ENCODE data around the gene GFPT1.

The GFPT1 gene

DNA sequence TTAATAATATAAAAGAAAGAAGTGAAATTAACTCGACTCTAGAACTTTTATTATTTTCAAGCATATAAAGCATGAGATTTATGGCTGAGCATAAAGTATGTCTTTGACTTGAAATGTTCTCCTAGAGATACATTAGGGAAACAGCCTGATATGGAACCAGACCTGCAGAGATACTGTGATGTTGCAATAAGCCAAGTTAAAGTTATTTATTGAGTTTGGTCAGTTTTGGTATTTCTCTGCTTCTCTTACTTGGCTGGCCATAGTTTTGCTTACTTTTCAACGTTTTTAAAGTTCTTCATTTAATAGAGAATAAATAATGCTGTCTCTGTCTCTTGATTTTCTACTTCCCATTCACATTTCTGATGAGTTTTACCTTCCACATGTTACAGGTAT, 76.0 kb downstream of the GFPT1 start:
- no peak for DNase-seq

DNA sequence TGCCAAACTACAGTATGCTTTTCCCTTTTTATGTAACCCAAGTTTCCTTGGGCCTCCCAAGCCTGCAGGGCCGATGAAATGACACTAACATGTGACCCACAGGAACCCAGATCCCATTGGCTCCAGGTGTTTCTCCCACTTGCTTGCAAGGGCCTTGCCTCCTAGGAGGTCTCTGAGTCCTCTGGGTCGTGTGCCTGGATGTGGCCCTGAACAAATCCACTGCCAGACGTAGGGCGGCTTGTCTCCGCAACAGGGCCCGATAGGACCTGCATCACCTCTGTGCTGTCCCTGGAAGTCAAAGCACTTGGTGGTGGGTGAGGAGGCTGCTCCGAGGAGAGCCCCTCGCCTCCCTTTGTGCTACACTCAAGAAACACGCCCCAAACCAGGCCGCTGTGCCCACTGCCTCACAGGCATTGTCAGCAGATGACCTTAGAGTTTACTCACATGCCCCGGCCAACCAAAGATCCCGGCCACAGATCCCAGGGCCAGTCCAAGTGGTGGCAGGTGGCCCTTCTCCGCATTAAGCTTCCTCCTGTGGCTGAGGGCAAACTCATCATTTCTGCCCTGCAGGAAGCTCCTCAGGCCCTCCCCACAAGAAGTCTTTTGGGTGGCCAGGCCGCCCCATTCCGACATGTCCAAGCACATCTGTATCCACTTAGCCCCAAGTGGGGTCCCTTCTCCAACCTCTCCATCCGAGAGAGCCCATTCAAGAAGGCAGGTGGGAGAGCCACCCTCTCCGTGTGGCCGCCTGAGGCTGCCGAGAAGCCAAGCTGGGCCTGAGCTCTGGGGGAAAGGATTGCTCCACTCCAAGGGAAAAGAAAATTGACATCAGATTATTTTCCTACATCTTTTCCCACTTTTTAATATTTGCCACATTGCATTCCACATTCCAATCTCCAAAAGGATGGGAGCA, 76.7 kb downstream of the GFPT1 start:
- DNase-seq = no peak

DNA sequence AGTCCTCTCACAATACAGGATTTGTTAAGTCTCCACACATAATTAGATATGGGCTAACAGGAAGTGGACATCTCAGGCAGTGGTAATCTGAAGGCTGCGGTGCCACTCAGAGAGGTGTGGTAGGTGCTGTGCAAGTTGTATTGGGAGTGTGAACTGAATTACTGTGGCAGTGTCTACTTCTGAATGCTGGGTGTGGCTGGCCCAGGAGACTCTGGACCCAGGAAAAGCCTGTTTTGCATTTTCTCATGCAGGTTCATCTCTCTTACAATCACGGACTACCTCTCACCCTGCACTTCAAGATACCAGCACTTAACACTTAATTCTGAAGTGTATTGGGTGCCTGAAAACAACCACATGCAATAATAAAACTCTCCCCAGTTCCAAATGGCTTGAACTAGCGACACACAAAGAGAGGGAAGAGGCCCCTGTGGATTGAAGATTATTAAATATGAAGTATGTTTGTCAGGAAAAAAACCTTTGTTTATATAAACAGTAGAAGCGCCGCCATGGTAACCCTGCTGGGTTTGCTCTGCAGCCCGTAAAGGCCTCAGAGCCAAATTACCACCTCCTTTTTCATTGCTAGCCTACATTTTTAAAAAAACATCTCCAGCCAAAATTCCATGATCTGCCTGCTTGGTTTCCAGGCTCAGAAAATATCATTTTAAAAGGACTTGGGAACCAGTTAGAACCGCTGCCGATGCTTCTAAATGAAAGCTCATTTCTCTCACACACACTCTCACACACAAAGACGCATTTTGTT, 77.5 kb downstream of the GFPT1 start:
- peak; percentile 86 for DNase-seq

DNA sequence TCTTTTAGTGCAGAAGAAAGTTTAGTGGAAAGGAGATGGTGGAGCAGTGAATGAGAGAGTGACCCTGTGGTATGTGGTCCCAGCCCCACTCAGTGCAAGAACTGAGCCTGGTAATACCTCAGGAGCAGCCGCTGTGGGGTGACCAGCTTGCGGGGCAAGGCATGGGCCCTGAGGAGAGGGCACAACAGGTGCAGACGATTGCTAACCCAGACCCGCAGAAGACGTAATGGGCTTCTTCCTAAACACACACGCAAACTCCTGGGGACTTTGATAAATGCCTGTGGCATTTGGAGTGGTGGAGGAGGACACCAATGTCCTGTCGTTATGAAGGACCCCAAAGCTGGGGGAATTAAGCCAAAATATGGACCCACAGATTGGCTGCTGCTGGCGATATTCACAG, 78.7 kb downstream of the GFPT1 start:
- DNase-seq = no peak

DNA sequence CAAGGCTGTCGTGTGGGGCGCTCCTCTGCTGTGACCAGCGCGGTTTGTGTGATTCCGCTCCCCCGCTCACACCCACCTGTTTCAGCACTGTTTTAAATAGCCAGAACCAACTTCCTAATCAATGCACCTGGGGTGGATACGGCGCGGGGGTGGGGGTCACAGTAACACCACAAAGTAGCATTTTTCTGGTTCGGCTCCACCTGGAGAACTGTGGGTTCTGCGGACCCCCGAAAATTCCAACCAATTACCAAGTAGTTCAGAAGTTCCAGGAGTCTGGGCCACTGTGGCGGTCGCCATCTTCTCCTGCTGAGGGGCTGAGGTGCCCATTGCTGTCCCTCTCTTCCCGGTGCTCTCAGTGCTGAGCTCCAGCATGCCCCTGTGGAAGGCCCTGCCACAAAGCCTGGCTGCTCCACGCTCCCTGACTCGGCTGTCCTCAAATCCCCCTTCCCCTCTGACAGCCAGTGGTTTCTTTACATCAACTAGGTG, 79.4 kb downstream of the GFPT1 start:
- no peak for DNase-seq

DNA sequence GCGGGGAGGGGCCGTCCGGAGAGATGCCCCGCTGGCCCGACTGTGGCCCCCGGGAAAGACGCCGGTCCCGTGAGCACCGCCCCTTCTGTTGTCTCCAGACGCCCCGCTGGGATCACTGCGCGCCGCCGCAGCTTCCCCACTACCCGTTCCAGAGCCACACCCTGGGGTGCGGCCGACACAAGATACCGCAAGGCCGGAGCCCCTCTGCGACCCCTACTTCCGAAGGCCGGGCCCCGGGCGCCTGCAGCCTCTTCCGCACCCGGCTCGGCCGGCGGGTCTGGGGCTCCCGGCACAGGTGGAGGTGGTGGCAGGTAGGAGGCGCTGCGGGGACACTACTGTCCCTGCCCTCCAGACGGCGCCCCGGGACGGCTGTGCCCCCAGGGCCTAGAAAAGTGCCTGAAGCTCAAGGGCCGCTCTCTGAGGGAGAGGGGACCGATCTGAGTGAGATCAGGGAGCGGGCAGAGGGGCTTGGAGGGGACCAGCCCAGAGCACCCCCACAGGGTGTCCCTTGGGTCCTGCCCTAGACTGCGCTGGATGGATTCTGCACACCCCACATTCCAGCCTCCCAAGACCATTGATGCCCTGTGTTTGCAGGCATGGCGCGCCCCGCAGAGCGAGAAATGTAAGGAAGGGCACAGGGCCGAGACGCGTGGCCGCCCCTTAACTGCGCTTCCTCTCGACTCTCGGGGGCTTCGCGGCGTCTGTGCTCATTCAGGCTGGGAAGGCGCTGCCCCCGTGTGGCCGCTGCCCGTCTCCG, 80.0 kb downstream of the GFPT1 start:
- peak; percentile 95 for DNase-seq

DNA sequence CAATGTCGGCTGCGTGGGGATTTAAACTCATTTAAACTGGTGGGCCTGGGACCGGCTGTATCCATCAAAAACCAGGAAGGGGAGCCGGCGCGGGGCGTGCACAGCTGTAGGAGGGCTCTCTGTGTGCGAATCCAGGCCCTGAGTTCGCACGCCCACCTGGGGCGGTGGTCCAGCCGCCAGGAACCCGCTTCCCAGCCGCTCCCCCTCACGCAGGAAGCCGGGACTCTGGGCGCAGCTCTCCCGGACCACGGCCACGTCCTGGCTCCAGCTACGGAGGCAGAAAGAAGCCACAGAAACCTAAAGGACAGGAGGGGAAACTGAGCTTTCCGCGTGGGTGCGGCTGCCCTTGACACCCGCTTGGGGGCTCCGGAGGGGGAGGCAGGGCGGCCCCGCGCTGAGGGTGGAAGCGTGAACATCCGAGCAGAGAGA, 80.6 kb downstream of the GFPT1 start:
- DNase-seq = peak; percentile 60

DNA sequence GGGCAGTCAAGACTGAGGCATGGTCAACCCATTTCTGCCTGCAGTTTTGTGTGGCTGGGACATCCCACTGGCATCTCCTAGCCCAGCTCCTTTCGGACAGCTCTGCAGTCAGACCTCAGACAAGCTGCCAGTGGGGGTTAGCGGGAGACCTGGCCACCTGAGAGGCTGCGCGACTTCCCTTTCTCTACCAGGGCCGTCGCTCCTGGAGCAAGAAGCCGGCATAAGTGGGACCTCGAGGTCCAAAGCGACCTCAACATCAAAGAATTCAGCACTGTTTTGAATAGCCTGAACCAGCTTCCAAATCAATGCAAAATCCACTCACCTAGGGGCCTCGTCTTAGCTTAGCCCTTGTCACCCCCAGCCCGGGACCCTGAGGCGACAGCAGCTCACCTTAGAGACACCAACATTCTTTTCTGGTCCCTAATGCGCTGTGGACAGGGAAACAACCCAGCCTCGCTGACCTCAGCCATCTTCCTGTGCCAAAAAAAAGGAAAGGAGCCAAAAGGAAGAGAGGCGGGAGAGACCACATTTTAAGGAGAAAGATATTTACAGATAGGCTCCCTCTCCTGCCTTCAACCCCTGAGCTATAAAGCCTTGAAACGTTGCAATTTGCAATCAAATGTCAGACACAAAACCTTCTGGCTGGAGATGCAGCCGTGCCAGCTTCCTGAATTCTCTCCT, 81.2 kb downstream of the GFPT1 start:
- DNase-seq = no peak

DNA sequence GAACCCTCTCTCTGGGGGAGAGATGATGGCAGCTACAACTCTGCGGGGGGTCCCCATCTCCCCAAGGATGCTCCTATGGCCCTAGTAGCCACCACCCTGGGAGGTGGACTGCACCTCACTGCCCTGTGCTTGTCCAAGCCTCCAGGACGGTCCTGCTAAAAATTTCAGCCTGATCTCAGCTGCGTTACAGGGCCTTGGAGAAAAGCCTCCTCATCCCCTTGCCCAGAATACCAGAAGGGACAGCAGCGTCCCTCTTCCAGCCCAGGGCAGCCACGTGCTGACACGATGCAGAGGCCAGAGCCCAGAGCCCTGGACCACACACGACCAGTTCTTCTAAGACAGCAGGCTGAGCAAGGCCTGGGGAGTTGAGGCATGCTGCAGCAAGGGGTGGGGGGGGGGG, 81.9 kb downstream of the GFPT1 start:
- DNase-seq = no peak

DNA sequence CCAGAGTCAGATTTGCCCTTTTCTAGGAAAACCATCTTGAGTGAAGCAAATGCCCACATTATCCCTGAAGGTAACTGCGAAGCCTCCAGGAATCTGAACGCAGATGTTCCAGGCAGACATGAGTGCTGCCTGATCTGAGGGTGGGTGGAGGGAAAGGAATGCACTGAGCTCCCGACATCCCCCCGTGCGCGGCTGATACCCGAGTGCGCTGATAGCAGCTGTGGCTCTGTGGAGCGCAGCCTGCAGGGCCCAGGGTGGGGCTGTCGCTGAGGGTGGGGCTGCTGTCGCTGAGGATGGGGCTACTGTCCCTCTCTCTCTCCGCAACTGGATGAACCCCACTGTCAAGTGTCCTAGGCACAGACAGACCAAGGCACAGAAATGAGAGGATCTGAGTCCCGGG, 82.4 kb downstream of the GFPT1 start:
- DNase-seq = no peak

DNA sequence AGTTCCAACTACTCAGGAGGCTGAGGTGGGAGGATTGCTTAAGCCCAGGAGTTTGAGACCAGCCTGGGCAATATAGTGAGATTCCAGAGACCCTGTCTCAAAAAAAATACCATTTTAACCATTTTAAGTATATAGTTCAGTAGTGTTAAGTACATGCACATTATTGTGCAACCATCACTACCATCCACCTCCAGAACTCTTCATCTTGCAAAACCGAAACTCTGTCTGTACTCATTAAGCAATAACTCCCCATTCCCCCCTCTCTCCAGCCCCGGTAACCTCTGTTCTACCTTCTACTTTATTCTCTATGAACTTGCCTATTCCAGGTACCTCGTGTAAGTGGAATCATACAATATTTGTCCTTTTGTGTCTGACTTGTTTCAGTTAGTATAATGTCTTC, 86.4 kb downstream of the GFPT1 start:
- no peak for DNase-seq

DNA sequence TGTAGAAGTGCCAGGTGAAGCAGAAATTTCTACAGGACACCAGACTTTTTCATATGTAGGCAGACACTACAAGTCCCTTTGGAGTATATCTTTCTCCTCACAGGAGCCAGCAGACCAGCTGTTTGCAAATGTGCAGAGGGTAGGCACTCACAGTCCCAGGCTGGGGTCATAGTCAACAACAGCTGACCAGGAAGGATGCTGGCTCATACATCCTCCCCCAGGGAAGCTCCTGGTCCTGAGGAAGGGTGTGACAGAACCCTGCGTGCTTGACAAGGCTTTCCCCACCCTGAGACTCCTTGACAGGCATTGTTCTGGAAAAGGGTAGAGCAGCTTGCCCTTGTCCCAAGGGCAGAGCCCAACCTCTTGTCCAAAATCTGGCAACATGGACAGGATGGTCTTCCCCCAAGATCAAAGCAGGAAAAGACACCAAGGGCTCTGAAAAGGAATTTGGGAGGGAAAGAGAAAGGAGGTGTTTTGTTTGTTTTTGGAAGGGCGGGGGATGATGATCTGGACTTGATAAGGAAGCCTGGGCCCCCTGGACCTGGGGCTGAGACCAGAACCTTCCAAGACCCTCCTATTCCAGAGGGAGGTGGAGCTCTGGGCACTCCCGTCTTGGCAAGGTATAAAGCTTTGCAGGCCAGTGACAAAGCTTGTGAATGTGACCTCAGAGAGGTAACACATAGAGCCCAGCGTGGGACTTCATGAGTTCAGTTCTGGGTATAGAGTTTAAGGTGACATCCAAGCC, 87.1 kb downstream of the GFPT1 start:
- no peak for DNase-seq

DNA sequence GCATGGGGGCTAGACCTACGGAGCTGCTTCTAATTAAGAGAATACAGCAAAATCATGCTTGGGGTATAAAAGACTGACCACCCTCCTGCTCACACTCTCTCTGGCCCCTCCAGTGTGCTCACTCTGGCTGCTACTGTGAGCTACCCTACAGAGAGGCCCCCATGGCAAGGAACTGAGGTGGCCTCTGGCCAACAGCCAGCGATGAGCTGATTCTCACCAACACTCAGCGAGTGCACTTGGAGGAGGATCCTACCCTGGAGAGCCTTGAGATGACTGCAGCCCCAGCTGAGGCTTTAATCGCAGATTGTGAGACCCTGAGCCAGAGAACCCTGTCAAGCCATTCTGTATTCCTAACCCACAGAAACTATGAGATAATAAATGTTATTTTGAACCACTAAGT, 88.2 kb downstream of the GFPT1 start:
- peak; percentile 30 for DNase-seq

DNA sequence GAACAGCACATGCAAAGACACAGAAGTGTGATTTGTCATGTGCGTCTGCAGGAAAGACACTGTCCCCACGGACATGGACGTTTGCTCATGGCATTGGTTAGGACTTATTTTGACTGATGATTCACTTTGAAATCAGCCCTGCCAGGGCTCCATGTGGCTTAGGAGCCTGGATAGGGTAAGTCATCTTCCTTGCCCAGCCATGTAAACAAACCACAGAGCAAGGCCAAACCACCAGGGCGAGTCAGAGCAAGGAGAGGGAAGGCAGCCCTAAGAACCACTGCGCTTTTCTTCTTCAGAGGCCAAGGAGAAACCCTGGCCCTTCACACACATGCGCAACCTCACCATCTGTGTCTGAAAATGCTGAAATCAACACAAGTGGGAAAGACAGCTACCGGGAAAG, 88.8 kb downstream of the GFPT1 start:
- no peak for DNase-seq

DNA sequence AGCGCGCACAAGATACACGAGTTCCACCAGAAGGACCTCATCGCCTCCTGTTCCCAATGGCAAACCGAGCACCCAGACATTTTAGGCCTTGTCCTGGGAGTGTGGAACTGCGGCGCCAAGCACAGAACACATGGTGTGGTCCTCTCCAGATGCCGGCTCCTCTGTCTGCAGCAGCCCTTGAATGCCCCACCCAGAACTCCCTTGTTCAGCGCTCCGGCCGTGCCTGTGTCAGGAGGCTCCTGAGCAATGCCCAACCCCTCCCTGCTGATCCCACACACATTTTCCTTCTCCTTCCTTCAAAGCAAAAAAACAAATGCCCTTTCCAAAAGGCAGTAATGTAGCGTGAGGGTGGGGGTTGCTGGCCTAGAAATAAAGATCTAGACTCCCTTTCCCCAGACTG, 89.8 kb downstream of the GFPT1 start:
- no peak for DNase-seq

DNA sequence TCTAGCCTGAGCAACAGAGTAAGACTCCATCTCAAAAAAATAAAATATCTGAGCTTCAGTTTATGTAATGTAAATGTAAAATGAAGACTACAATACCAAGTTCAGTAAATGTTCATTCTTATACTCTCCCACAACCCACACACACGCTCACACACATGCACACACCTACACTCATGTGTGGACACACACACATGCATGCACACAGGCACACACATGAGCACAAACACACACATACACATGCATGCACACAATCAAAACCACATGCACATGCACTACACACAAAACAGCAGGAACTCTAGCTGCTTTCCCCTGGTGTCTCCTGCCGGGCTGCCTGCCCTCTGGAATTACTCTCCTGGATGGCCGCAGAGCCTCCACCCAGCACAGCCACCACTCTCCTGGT, 90.6 kb downstream of the GFPT1 start:
- DNase-seq = no peak

DNA sequence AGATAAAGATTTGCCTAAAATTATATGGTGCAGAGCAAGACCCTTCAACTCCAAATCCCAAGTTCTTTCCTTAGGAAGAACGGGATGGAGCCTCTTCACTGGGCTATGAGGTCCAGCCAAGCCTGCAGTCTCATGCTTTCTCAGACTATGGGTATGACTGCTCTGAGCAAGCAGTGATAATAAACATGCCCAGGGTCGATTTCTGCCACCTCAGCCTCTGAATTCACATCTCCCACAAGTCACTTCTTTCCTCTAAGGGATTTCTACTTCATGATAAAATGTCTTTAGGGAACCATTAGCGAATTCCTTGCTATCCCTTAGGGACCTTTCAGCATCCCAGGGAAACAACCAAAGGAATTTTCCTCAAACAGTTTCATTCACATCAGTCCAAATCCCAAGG, 94.8 kb downstream of the GFPT1 start:
- no peak for DNase-seq

DNA sequence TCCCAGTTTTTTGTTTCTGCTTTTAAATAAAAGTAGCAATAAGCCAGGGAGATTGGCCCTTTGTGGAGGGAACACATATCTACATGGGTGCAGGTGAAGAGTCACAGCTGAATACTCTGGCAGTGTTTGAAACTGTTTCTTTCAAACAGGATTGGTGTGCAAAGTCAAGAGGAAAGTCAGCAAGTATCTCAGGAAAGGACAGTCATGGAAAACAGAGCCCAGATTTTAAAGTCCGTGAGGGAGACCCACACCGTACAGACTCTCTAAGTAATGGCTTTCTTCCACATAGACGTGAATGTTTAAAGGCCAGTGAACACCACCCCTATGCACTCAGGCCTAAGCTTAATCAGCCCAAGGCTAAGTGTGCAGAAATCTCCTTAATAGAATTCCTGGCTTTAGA, 95.3 kb downstream of the GFPT1 start:
- DNase-seq = no peak

DNA sequence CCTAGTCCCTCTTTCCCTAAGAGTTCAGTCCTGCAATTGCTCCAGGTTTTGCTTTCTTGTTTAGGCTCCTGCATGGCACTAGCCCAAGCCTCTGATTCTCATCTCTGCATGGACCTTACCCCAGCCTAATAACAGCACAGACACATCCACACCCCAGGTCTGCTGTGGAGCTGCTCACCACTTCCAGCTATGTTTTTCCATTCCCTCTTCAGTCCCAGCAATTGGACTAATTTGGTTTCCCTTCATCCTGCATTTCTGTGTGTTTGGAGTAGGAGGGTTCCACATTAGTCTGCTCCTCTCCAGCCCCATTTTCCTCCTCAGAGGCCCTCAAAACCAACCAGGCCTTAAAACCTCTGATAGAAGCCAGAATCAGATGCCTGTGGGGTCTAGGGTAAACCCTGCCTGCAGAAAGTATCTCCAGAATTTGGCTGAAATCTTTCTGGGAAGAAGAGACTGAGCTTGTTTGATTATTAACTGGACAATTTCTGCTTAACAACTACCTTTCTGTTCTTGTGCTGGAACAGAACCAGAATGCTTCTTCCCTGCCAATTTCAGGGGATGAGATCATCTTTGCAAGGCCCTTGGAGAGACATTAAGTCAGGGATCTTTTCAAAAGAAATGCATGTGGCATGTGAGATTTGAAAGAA, 95.9 kb downstream of the GFPT1 start:
- peak; percentile 33 for DNase-seq

DNA sequence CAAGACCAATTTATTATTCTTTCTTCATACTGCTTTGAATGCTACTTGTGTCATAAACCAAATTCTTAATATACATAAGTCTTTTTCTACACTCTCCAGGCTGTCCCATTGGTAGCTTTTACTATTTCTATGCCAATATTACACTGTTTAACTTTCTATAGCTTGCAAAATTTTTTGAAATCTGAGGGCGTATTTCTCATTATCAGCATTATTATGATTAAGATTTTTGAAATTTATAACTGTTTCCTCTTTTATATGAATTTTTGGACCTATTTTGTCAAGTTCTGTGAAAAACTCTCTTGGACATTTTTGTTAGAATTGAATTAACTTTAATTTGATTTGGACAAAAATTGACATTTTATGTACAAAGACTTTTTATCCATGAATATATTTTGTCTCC, 98.6 kb downstream of the GFPT1 start:
- DNase-seq = no peak

DNA sequence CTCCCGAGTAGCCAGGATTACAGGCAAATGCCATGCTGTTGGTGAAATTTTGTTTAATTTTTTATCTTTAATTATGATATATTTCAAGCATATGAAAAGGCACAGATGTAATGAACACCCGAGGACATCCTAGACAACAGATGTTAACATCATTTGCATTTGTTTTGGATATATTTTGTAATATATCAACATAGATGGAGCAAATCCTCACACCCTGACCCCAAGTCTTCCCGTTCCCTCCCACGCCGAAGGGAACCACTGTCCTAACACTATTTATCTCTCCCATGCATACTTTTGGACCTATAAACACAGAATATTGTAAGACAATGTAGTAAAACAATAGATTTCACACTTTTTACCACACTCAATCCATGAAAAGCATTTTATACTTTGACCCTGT, 99.5 kb downstream of the GFPT1 start:
- no peak for DNase-seq

Measured in eye (tissue), 1 donor.